GM18502 (cell line): ENCODE measurements around the gene KCNG3.

Experiments
- ATAC-seq: cut with Tn5 transposase; IDR thresholded peaks from one replicate; pipeline ENCODE4 v1.9.1; 2021; ENCODE audit warnings: mild to moderate bottlenecking; ENCODE audit not compliant: unreplicated experiment, poor library complexity

Gene KCNG3

GRCh38 chr2:42488297-42488696 is 5.5 kb downstream of the KCNG3 start:
- ATAC-seq: no peak

- ATAC-seq: no peak
Measured at GRCh38 chr2:42486145-42486906, 7.5 kb downstream of the KCNG3 start.

- ATAC-seq: no peak
Measured at GRCh38 chr2:42480402-42480801, 13.4 kb downstream of the KCNG3 start.

- ATAC-seq: no peak
Measured at GRCh38 chr2:42474765-42475454, 18.9 kb downstream of the KCNG3 start.

- ATAC-seq: no peak
Measured at GRCh38 chr2:42470706-42471105, 23.1 kb downstream of the KCNG3 start.

- ATAC-seq: no peak
Measured at GRCh38 chr2:42464631-42465030, 29.2 kb downstream of the KCNG3 start.

GRCh38 chr2:42463570-42463969 is 30.2 kb downstream of the KCNG3 start:
- ATAC-seq: no peak

GRCh38 chr2:42459296-42459695 is 34.5 kb downstream of the KCNG3 start:
- no peak for ATAC-seq

GRCh38 chr2:42458396-42458795 is 35.4 kb downstream of the KCNG3 start:
- no peak for ATAC-seq

GRCh38 chr2:42457011-42457410 is 36.8 kb downstream of the KCNG3 start:
- no peak for ATAC-seq

GRCh38 chr2:42456126-42456839 is 37.5 kb downstream of the KCNG3 start:
- no peak for ATAC-seq

GRCh38 chr2:42452545-42452944 is 41.2 kb downstream of the KCNG3 start:
- no peak for ATAC-seq

- no peak for ATAC-seq
Measured at GRCh38 chr2:42450136-42450535, 43.6 kb downstream of the KCNG3 start.

- ATAC-seq: no peak
Measured at GRCh38 chr2:42449163-42450087, 44.4 kb downstream of the KCNG3 start.

- ATAC-seq: no peak
Measured at GRCh38 chr2:42448163-42448562, 45.6 kb downstream of the KCNG3 start.

- ATAC-seq: no peak
Measured at GRCh38 chr2:42446503-42447271, 47.1 kb downstream of the KCNG3 start.

- ATAC-seq: no peak
Measured at GRCh38 chr2:42443718-42444399, 49.9 kb downstream of the KCNG3 start.

- ATAC-seq: no peak
Measured at GRCh38 chr2:42442774-42443173, 51.0 kb downstream of the KCNG3 start.

- no peak for ATAC-seq
Measured at GRCh38 chr2:42438685-42439084, 55.1 kb downstream of the KCNG3 start.
